Astrocyte (in vitro differentiated cells and primary cell): Measurements from ENCODE around the gene CAPN9. TPM values are rescaled to one million over a fixed set of nuclear protein-coding genes. Genes with fewer than 3 reads are reported as not detected.

Experiments used
- DNase-seq: peaks from one replicate; pipeline ENCODE4 v3.0.0-alpha.2; 2010; ENCODE audit warnings: low read depth
- FAIRE-seq: peaks from 2 replicates; lab custom pipeline; 2011; peaks lifted over from hg19 to GRCh38; lab: Jason Lieb, UNC
- H2AFZ ChIP-seq: 2 replicates; pipeline ENCODE4 v1.6.0; 2012; ENCODE audit warnings: low read depth, low read length, inconsistent platforms
- H3K27ac ChIP-seq: 2 replicates; pipeline ENCODE4 v1.5.1; 2011; ENCODE audit warnings: low read depth, low read length, inconsistent platforms
- H3K27me3 ChIP-seq: 2 replicates; pipeline ENCODE4 v1.6.0; 2011; ENCODE audit warnings: low read length, inconsistent platforms; ENCODE audit not compliant: insufficient read depth
- H3K36me3 ChIP-seq: 2 replicates; pipeline ENCODE4 v1.5.1; 2011; ENCODE audit warnings: low read length, inconsistent platforms; ENCODE audit not compliant: insufficient read depth
- H3K4me1 ChIP-seq: 2 replicates; pipeline ENCODE4 v1.5.1; 2011; ENCODE audit warnings: low read length, inconsistent platforms; ENCODE audit not compliant: insufficient read depth
- H3K4me2 ChIP-seq: 2 replicates; pipeline ENCODE4 v1.6.0; 2012; ENCODE audit warnings: low read length, inconsistent platforms
- H3K4me3 ChIP-seq: 2 replicates; pipeline ENCODE4 v1.5.1; 2011; ENCODE audit warnings: low read depth, mild to moderate bottlenecking, low read length, inconsistent platforms; ENCODE audit not compliant: insufficient read depth
- H3K79me2 ChIP-seq: 2 replicates; pipeline ENCODE4 v1.6.0; 2012; ENCODE audit warnings: mild to moderate bottlenecking, low read length, inconsistent platforms; ENCODE audit not compliant: insufficient read depth
- H3K9ac ChIP-seq: 2 replicates; pipeline ENCODE4 v1.6.0; 2012; ENCODE audit warnings: mild to moderate bottlenecking, low read length, inconsistent platforms
- H3K9me3 ChIP-seq: 2 replicates; pipeline ENCODE4 v1.5.1; 2012; ENCODE audit warnings: low read depth, mild to moderate bottlenecking, low read length, inconsistent platforms; ENCODE audit not compliant: insufficient read depth
- H4K20me1 ChIP-seq: 2 replicates; pipeline ENCODE4 v1.6.0; 2012; ENCODE audit warnings: low read length, inconsistent platforms; ENCODE audit not compliant: insufficient read depth
- H3K27ac Mint-ChIP-seq: one replicate; pipeline ENCODE4 v1.8.0; 2021; ENCODE audit warnings: mild to moderate bottlenecking, mixed read lengths; ENCODE audit not compliant: unreplicated experiment
- H3K27me3 Mint-ChIP-seq: one replicate; pipeline ENCODE4 v1.8.0; 2021; ENCODE audit warnings: low read depth, mixed read lengths; ENCODE audit not compliant: unreplicated experiment
- H3K36me3 Mint-ChIP-seq: one replicate; pipeline ENCODE4 v1.8.0; 2021; ENCODE audit warnings: low read depth, mixed read lengths; ENCODE audit not compliant: unreplicated experiment
- H3K4me1 Mint-ChIP-seq: one replicate; pipeline ENCODE4 v1.8.0; 2021; ENCODE audit warnings: low read depth, mixed read lengths; ENCODE audit not compliant: unreplicated experiment
- H3K4me3 Mint-ChIP-seq: one replicate; pipeline ENCODE4 v1.8.0; 2021; ENCODE audit warnings: mild to moderate bottlenecking, moderate library complexity, mixed read lengths; ENCODE audit not compliant: unreplicated experiment
- H3K9me3 Mint-ChIP-seq: one replicate; pipeline ENCODE4 v1.8.0; 2021; ENCODE audit warnings: mild to moderate bottlenecking, mixed read lengths; ENCODE audit not compliant: unreplicated experiment
- EZH2 ChIP-seq: IDR thresholded peaks from 2 replicates; pipeline ENCODE4 v1.6.1; 2012; ENCODE audit warnings: mild to moderate bottlenecking, low read length, inconsistent platforms; ENCODE audit not compliant: insufficient read depth
- total RNA-seq: library from RNA; stranded (reverse); gene quantifications from 2 replicates; pipeline ENCODE4 v1.2.1, GENCODE V29; 2021
- TF ChIP-seq, protein P1 (sequence below): IDR thresholded peaks from 2 replicates; pipeline ENCODE4 v1.5.1; 2011; ENCODE audit warnings: low read depth, mild to moderate bottlenecking, inconsistent platforms, low read length, moderate library complexity; ENCODE audit not compliant: insufficient read depth

The CAPN9 gene
- total RNA-seq, 1 donor from 2014 or later: not detected

DNA sequence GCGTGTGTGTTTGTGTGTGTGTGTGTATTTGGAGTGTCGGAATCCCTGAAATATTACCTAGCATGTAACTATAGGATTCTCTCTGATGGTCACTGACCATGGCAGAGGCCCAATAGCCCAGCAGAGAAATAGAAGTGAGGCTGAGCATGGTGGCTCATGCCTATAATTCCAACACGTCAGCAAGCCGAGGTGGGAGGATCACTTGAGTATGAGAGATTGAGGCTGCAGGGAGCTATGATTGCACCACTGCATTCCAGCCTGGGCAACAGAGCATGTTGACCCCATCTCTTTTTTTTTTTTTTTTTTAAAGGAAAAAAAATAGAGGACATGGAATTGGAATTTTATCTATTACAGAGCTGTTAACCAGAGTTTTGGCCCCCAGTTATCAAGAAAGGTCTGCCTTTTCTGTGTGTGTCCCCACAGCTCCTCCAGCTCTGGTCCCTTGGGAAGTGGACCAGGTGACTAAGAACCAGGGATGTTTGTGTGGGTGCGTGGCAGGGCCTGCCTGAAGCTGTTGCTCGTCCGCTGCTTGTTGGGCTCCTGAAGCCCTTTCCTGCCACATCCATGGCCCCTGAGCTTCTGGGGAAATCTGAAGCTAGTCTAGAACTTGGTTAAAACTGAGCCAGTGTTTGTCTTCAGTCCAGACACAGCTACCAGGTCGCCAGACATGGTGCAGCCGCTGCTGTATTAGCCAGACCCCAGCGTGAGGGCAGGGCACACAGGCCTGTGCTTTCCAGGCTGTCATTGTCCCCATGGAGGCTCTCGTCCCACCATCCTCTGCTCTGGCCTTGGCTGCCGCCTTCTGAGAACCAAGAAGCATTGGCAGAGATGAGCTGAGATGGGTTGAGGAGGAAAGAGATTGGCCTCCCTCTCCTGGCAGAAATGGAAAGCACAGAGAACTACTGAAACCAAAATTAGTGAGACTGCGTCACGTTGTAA lies 25.5 kb downstream of the CAPN9 start:
- no peak overlapping the region for H3K27ac Mint-ChIP-seq
- FAIRE-seq (no peak), DNase-seq (peak; percentile 34)
- no peaks in the 10 kb centered on the region for H3K4me1 ChIP-seq
- no peak overlapping the region for H3K27ac ChIP-seq
- no peaks in the 10 kb centered on the region for H3K79me2 ChIP-seq
- no peaks in the 10 kb centered on the region for H4K20me1 ChIP-seq
- H3K4me1 Mint-ChIP-seq: peaks cover 4% of the 10 kb centered on the region
- H3K4me3 ChIP-seq: no peak overlapping the region
- peaks cover 10% of the 10 kb centered on the region for H3K9me3 Mint-ChIP-seq
- H3K36me3 ChIP-seq: no peaks in the 10 kb centered on the region
- no peak overlapping the region for H3K9ac ChIP-seq
- TF ChIP-seq, protein P1, sequence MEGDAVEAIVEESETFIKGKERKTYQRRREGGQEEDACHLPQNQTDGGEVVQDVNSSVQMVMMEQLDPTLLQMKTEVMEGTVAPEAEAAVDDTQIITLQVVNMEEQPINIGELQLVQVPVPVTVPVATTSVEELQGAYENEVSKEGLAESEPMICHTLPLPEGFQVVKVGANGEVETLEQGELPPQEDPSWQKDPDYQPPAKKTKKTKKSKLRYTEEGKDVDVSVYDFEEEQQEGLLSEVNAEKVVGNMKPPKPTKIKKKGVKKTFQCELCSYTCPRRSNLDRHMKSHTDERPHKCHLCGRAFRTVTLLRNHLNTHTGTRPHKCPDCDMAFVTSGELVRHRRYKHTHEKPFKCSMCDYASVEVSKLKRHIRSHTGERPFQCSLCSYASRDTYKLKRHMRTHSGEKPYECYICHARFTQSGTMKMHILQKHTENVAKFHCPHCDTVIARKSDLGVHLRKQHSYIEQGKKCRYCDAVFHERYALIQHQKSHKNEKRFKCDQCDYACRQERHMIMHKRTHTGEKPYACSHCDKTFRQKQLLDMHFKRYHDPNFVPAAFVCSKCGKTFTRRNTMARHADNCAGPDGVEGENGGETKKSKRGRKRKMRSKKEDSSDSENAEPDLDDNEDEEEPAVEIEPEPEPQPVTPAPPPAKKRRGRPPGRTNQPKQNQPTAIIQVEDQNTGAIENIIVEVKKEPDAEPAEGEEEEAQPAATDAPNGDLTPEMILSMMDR: peak; percentile 58
- no peak for TF ChIP-seq EZH2
- H3K4me3 Mint-ChIP-seq: no peak overlapping the region
- H2AFZ ChIP-seq: peak overlapping the region; percentile 24
- peaks cover 14% of the 10 kb centered on the region for H3K27me3 Mint-ChIP-seq
- H3K9me3 ChIP-seq: no peaks in the 10 kb centered on the region
- H3K4me2 ChIP-seq: no peak overlapping the region
- H3K36me3 Mint-ChIP-seq: peaks cover 4% of the 10 kb centered on the region
- H3K27me3 ChIP-seq: no peaks in the 10 kb centered on the region

DNA sequence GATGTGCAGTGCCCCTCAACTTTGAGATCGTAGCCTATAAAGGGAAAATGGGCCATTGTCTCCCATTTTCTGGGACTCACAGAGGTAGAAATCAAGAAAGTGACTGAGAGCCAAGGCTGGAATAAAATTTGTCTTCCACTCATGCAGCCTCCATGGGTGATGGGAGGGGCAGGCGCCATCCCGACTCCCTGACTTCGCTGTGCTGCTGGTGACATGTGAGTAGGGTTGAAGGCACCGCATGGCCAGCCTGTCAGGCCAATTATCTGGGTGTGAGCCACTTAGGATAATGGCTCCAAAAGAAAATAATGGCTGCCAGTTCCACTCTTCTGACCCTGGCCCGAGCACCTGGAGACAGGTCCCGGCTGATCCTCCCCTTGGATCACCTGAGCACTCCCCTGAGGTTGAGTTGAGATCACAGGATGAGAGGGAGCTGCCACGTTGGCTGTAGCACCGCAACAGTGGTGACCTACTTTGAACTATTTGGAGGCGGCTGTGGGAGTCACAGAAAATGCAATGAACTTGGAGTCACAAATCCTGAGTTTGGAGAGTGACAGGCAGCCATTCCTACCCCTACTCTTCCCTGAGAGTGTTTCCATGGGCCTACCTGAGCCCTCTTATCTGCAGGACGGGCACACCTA lies 26.3 kb downstream of the CAPN9 start:
- Histone ChIP-seq H3K4me2 (no peak overlapping the region), H3K36me3 (no peaks in the 10 kb centered on the region), H3K9me3 (no peaks in the 10 kb centered on the region), H3K4me3 (no peak overlapping the region), H4K20me1 (no peaks in the 10 kb centered on the region), H3K79me2 (no peaks in the 10 kb centered on the region), H3K4me1 (no peaks in the 10 kb centered on the region), H3K27ac (no peak overlapping the region), H3K9ac (no peak overlapping the region), H3K27me3 (no peaks in the 10 kb centered on the region), H2AFZ (peak overlapping the region; percentile 24)
- TF ChIP-seq EZH2: no peak
- TF ChIP-seq, protein P1: no peak
- no peak overlapping the region for H3K27ac Mint-ChIP-seq
- H3K9me3 Mint-ChIP-seq: peaks cover 10% of the 10 kb centered on the region
- no peak for FAIRE-seq
- H3K36me3 Mint-ChIP-seq: peaks cover 4% of the 10 kb centered on the region
- H3K4me1 Mint-ChIP-seq: peaks cover 4% of the 10 kb centered on the region
- peaks cover 14% of the 10 kb centered on the region for H3K27me3 Mint-ChIP-seq
- no peak overlapping the region for H3K4me3 Mint-ChIP-seq
- no peak for DNase-seq
